ENCODE results near the gene RPS18. TPM values are rescaled to one million over a fixed set of nuclear protein-coding genes. Genes with fewer than 3 reads are reported as not detected.

RPS18 gene
- total and polyA plus RNA-seq, 2 of the 13 experiments (the other 11 are each of a cell fraction or from before 2014, with no cell fraction given) = 3,896 to 5,806 TPM

GRCh38 chr6:33247977-33248642 lies 23.8 kb upstream of the RPS18 start (continued):
- TF ChIP-seq NCOA5 (CRISPR knock-in tag; IDR thresholded peaks at IDR 0.05) (no peak), ZBTB25 (CRISPR knock-in tag; IDR thresholded peaks at IDR 0.05) (peak; percentile 52), RARG (CRISPR knock-in tag; IDR thresholded peaks at IDR 0.05; ENCODE audit: low read depth) (no peak), MAZ (IDR thresholded peaks at IDR 0.05; ENCODE audit: borderline replicate concordance, low read depth, low read length) (peak; percentile 57; the same call in 1 of the 2 replicates), MAZ (CRISPR knock-in tag; IDR thresholded peaks at IDR 0.05; ENCODE audit: low read depth) (no peak; the same call in 1 of the 2 replicates), GPN1 (CRISPR knock-in tag; IDR thresholded peaks at IDR 0.05; ENCODE audit: borderline replicate concordance) (no peak), ZBTB34 (CRISPR knock-in tag; IDR thresholded peaks at IDR 0.05) (no peak), MYNN (CRISPR knock-in tag; IDR thresholded peaks at IDR 0.05; ENCODE audit: low read depth) (no peak), AKAP8 (CRISPR knock-in tag; IDR thresholded peaks at IDR 0.05) (no peak), SP2 (CRISPR knock-in tag; IDR thresholded peaks at IDR 0.05) (no peak), ZNF615 (CRISPR knock-in tag; IDR thresholded peaks at IDR 0.05; ENCODE audit: borderline replicate concordance) (no peak), ZMYM3 (CRISPR knock-in tag; IDR thresholded peaks at IDR 0.05) (no peak), TBX2 (CRISPR knock-in tag; IDR thresholded peaks at IDR 0.05; ENCODE audit: borderline replicate concordance) (no peak), DRAP1 (CRISPR knock-in tag; IDR thresholded peaks at IDR 0.05) (peak; percentile 62; the same call in 1 of the 2 replicates), ZNF792 (CRISPR knock-in tag; IDR thresholded peaks at IDR 0.05) (peak; percentile 73), ZNF784 (CRISPR knock-in tag; IDR thresholded peaks at IDR 0.05; ENCODE audit: borderline replicate concordance) (peak; percentile 76; the same call in 1 of the 2 replicates), ZNF382 (CRISPR knock-in tag; IDR thresholded peaks at IDR 0.05; ENCODE audit: borderline replicate concordance) (no peak), ZNF33B (CRISPR knock-in tag; IDR thresholded peaks at IDR 0.05) (no peak), ZSCAN21 (CRISPR knock-in tag; IDR thresholded peaks at IDR 0.05; ENCODE audit: borderline replicate concordance) (no peak), ZBTB20 (CRISPR knock-in tag; IDR thresholded peaks at IDR 0.05; ENCODE audit: borderline replicate concordance, low read depth) (no peak), YEATS2 (CRISPR knock-in tag; IDR thresholded peaks at IDR 0.05; ENCODE audit: borderline replicate concordance) (no peak; the same call in 1 of the 2 replicates), HOXA9 (CRISPR knock-in tag; IDR thresholded peaks at IDR 0.05; ENCODE audit: borderline replicate concordance) (0 out of 2 replicates have a peak, but pooled peaks have one; percentile 34), ZBTB37 (CRISPR knock-in tag; IDR thresholded peaks at IDR 0.05) (no peak), BHLHE40 (IDR thresholded peaks at IDR 0.05; ENCODE audit: low read length) (peak; percentile 42; the same call in 1 of the 2 replicates), ZNF879 (CRISPR knock-in tag; IDR thresholded peaks at IDR 0.05) (no peak), ZBTB1 (CRISPR knock-in tag; IDR thresholded peaks at IDR 0.05; ENCODE audit: borderline replicate concordance) (no peak)

All from HepG2 (cell line).